MG63 (cell line): ENCODE measurements around the gene SELENOF. TPM values are rescaled to one million over a fixed set of nuclear protein-coding genes. Genes with fewer than 3 reads are reported as not detected.
"Not testable (repeated sequence)": the region's sequence is repeated elsewhere in the genome, so short reads cannot be mapped to it uniquely, and the experiment has no call there.

Source experiments
- DNase-seq: peaks from one replicate; pipeline ENCODE4 v3.0.0-alpha.2; 2020
- H3K27me3 ChIP-seq: fragments of 250-450 bp; sonication (Bioruptor Pico); 2 replicates; pipeline ENCODE4 v1.5.1; 2020; ENCODE audit warnings: mild to moderate bottlenecking, moderate library complexity
- H3K36me3 ChIP-seq: fragments of 250-450 bp; sonication (Bioruptor Pico); 2 replicates; pipeline ENCODE4 v1.5.1; 2020; ENCODE audit warnings: mild to moderate bottlenecking, moderate library complexity
- H3K4me3 ChIP-seq: fragments of 250-450 bp; sonication (Bioruptor Pico); 2 replicates; pipeline ENCODE4 v1.5.1; 2020; ENCODE audit warnings: mild to moderate bottlenecking, moderate library complexity
- H3K9me3 ChIP-seq: fragments of 250-450 bp; sonication (Bioruptor Pico); 2 replicates; pipeline ENCODE4 v1.5.1; 2020; ENCODE audit warnings: mild to moderate bottlenecking, moderate library complexity
- total RNA-seq: library from RNA; depleted of rRNA; stranded (reverse); fragments of >200 nt; shearing (Covaris generic); gene quantifications from 2 replicates; pipeline ENCODE4 v1.2.3, GENCODE V29; 2014; ENCODE audit warnings: low replicate concordance

The SELENOF gene
- total RNA-seq, 1 experiment from 2014 or later, result 203 TPM

DNA sequence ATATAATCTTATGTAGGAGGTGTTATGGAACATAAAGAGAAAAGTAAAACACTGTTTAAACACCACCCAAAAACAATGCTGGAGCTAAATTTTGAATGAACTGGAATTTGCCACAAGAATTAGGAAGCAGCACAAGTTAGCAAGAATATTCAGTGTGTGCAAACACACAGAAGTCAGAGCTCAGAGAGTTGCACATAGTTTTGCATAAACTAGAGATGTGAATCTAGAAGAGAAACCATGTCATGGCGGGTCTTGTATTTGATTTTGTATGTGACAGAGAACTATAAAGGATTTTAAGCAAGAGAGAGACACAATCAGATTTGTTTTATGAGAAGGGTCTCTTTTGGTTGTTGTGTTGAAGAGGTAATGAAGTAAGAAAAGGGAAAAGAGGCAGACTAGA is 38.2 kb downstream of the SELENOF start:
- DNase-seq, result no peak
- Histone ChIP-seq H3K9me3 (no peaks in the 10 kb centered on the region), H3K4me3 (no peak overlapping the region), H3K27me3 (no peaks in the 10 kb centered on the region), H3K36me3 (peaks cover 38% of the 10 kb centered on the region)

DNA sequence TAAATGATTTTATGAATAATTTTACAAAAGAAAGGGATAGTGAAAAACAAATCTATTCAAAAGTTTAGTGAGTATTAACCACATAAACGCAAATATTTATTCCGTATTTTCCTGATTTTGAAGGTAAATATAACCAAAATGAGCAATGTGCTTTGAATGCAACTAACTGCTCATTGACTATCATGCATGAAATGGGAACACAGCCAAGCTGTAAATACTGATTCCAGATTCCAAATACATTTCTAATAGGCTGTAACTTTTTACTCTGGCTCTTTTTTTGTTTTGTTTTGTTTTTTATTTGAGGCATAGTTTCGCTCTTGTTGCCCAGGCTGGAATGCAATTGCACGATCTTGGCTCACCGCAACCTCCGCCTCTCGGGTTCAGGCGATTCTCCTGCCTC is 41.8 kb downstream of the SELENOF start:
- Histone ChIP-seq H3K9me3 (no peaks in the 10 kb centered on the region), H3K27me3 (no peaks in the 10 kb centered on the region), H3K4me3 (no peak overlapping the region), H3K36me3 (peaks cover 20% of the 10 kb centered on the region)
- DNase-seq, result peak; percentile 18

DNA sequence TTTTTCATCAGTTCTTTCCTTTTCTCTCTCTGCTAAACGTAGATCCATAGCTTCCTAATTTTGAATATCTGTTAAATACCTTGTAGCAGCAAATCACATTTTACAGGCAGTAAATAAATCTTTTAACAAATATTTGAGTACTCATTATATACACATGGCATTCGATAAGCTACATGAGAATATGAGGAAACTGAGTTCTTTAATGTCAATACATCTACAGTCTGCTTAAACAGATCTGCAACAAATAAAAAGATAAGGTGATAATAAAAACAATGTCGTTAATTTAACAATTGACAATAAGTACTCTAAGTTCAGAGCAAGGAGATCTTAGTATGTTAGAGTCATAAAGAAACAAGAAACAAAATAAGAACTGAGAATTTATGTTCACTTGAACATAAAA is 42.9 kb downstream of the SELENOF start:
- Histone ChIP-seq H3K27me3 (no peaks in the 10 kb centered on the region), H3K36me3 (peaks cover 14% of the 10 kb centered on the region), H3K9me3 (no peaks in the 10 kb centered on the region), H3K4me3 (no peak overlapping the region)
- no peak for DNase-seq

DNA sequence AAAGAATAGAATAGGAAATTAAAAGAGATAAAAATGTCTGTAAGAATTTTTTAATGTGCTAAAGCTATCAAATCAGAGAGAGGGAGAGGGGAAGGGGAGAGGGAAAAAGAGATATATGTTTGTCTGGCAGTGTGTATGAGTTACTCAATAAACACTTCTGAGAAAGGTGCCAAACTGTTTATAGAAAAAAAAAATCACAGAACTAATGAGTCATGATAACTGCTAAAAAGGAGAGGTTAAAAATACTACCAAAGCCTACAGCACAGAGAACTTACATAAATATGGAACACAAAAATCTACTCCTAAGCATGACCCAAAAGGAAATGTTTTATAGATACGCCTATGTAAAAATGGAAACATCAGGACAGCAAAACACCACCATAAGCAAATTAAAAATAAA is 45.4 kb downstream of the SELENOF start:
- Histone ChIP-seq H3K27me3 (no peaks in the 10 kb centered on the region), H3K4me3 (no peak overlapping the region), H3K36me3 (peaks cover 9% of the 10 kb centered on the region), H3K9me3 (no peaks in the 10 kb centered on the region)
- DNase-seq, result no peak

DNA sequence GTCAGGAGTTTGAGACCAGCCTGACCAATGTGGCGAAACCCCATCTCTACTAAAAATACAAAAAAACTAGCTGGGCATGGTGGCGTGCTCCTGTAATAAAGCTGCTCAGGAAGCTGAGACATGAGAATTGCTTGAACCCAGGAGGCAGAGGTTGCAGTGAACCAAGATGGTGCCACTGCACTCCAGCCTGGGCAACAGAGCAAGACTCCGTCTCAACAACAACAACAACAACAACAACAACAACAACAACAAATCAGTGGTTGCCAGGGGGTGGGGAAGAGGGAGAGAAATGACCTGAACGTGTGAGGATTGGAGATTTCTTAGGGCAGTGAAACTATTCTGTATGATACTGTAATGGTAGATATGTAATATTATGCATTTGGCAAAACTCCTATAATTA is 46.6 kb downstream of the SELENOF start:
- not testable (repeated sequence) for H3K4me3 ChIP-seq, H3K36me3 ChIP-seq, H3K9me3 ChIP-seq, H3K27me3 ChIP-seq, DNase-seq

DNA sequence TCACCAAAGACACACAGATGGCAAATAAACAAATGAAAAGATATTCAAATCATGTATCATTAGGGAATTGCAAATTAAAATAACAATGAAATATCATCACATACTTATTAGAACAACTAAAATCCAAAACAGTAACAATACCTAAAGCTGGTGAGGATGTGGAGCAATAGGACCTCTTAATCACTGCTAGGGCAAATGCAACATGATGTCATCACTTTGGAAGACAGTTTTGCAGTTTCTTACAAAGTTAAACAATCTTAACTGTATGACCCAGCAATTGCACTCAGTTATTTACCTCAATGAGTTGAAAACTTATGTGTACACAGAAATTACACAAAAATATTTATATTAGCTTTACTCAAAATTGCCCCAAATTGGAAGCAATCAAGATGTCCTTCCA is 47.3 kb downstream of the SELENOF start:
- no peaks in the 10 kb centered on the region for H3K27me3 ChIP-seq
- H3K9me3 ChIP-seq, result no peaks in the 10 kb centered on the region
- no peak overlapping the region for H3K4me3 ChIP-seq
- peaks cover 5% of the 10 kb centered on the region; the same call in 1 of the 2 replicates for H3K36me3 ChIP-seq
- DNase-seq, result no peak

DNA sequence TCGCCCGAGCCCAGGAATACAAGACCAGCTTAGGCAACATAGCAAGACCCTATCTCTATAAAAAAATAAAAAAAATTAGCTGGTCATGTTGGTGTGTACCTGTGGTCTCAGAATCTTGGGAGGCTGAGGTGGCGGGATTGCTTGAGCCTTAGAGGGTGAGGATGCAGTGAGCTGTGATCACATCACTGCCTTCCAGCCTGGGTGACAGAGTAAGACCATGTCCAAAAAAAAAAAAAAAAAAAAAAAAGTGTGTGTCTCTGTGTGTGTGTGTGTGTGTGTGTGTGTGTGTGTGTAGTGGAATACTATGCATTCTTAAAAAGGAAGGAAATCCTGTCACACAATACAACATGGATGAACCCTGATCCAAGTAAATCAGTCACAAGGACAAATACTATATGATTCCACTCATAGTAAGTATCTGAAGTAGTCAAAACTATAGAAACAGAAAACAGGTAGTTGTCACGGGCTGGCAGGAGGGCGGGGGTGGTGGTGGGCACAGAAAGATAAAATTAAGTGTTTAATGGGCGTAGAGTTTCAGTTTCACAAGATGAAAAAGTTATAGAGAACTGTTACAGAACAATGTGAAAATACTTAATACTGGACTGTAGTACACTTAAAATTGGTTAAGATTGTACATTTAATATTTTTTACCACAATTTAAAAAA is 47.8 kb downstream of the SELENOF start:
- Histone ChIP-seq H3K27me3 (no peaks in the 10 kb centered on the region), H3K9me3 (no peaks in the 10 kb centered on the region), H3K4me3 (no peak overlapping the region), H3K36me3 (peaks cover 5% of the 10 kb centered on the region; the same call in 1 of the 2 replicates)
- no peak for DNase-seq

DNA sequence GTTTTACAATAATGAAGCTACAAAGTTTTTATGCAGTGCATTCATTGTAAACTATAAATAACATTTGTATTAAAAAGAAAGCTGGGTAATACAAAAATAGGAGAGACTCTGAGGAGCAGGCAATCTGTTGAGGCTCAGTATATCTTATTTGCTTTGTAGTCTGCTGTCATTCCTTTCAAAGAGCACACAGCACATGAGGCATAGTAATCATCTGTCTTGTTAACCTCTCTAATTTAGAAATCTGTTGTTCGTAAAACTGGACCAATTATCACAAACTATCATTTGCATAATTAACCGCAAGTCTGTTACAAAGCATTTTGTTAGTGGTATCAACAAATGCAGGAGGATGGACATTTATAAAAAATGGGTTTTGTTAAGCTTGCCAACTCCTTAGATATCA is 51.0 kb downstream of the SELENOF start:
- no peak for DNase-seq
- no peak overlapping the region for H3K4me3 ChIP-seq
- H3K36me3 ChIP-seq, result peaks cover 5% of the 10 kb centered on the region; the same call in 1 of the 2 replicates
- no peaks in the 10 kb centered on the region for H3K27me3 ChIP-seq
- H3K9me3 ChIP-seq, result no peaks in the 10 kb centered on the region

DNA sequence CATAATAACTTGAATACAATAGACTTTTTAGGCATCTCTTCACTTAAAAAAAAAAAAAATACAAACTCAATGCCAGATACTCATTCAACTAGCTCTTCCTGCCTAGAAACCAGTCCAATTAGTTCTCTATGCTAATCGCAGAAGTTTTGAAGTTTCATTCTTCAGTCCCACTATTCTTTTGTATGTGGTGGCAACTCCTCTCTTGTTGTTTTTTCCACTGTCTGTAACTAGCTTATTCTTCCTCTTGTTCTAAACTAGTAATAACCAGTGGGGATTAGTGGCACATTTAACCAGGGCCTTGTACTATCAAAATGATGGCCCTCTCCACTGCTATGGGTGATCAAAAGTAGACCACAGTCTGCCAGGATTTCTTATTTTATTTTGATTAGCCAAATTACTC is 52.5 kb downstream of the SELENOF start:
- Histone ChIP-seq H3K9me3 (no peaks in the 10 kb centered on the region), H3K4me3 (no peak overlapping the region), H3K27me3 (no peaks in the 10 kb centered on the region), H3K36me3 (peaks cover 5% of the 10 kb centered on the region; the same call in 1 of the 2 replicates)
- DNase-seq, result no peak

DNA sequence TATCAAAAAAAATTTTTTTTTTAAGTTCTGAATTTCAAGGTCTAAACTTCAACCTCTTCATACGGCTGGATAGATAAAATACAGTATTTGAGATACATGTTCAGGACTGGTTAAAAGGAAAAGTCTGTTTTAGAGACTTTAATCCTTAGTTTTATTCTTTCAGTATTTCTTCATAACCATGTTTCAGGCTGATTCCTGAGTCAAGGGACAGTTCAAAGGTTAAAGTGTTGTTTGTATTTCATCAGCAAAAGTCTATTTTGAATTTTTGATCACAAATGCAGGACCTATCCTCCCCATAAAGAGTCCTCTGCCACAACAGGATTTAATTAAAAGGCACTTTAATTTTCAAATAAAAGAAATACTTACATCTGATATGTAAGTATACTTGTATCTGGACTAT is 53.5 kb downstream of the SELENOF start:
- no peaks in the 10 kb centered on the region for H3K9me3 ChIP-seq
- DNase-seq, result no peak
- H3K36me3 ChIP-seq, result peaks cover 5% of the 10 kb centered on the region; the same call in 1 of the 2 replicates
- H3K4me3 ChIP-seq, result no peak overlapping the region
- H3K27me3 ChIP-seq, result no peaks in the 10 kb centered on the region

DNA sequence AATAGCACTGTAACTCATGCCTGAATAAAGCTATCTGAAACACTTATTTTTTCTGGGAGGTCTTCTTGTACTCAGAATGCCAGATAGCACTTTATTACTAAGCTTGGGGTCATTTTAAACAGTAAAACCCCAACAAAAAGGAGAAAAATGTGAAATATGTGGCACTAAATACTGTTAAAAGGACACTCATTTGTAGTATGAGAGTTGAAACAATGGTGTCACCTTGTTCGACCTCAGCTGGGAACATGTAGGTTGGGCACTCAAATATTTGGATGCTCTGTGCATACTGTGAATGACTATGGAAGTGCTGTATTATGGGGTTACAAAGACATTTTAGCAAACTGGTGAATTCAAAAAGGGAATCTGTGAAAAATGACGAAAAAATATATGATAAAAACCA is 53.9 kb downstream of the SELENOF start:
- no peak overlapping the region for H3K4me3 ChIP-seq
- peaks cover 5% of the 10 kb centered on the region; the same call in 1 of the 2 replicates for H3K36me3 ChIP-seq
- no peak for DNase-seq
- H3K27me3 ChIP-seq, result no peaks in the 10 kb centered on the region
- H3K9me3 ChIP-seq, result no peaks in the 10 kb centered on the region

DNA sequence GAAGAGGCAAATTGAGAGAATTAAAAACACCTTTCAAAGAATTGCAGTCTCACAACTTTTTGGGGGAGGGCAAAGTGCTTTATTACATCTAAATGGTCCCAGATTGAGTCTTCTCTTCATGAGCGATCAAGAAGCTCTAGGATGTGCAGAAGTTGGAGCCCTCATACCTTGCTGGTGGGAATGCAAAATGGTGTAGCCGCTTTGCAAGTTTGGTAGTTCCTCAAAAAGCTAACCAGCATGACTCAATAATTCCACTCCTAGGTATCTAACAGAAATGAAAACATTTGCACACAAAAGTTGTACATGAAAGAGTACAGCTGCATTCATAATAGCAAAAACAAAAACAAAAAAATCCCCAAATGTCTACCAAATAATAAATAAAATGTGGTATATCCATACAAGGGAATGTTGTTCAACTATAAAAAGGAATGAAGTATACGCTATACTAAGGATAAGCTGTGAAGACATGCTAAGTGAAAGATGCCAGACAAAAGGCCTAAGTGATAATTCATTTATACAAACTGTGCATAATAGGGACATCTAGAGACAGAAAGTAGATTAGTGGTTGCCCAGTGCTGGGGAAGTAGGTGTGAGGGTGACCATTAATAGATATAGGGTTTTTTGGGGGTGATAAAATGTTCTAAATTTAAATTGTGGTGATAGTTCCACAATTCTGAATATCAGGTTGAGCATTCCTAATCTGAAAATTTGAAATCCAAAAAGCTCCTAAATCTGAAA is 55.2 kb downstream of the SELENOF start:
- peaks cover 3% of the 10 kb centered on the region; the same call in 1 of the 2 replicates for H3K9me3 ChIP-seq
- peaks cover 5% of the 10 kb centered on the region; the same call in 1 of the 2 replicates for H3K36me3 ChIP-seq
- no peak for DNase-seq
- H3K27me3 ChIP-seq, result no peaks in the 10 kb centered on the region
- no peak overlapping the region for H3K4me3 ChIP-seq

DNA sequence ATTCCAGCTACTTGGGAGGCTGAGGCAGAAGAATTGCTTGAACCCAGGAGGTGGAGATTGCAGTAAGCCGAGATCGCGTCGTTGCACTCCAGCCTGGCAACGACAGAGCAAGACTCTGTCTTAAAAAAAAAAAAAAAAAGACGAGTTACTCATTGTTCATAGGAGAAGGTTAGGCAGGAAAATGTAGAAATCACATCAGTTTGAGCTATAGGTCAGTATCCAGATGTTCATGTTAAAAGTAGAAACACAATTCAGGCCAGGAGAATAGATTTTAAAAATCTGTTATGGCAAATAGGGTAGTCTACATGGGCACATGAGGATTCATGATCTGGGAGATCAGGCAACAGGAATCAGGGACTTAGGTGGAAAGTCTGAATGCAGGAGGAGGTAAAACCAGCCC is 57.7 kb downstream of the SELENOF start:
- H3K27me3 ChIP-seq, result no peaks in the 10 kb centered on the region

DNA sequence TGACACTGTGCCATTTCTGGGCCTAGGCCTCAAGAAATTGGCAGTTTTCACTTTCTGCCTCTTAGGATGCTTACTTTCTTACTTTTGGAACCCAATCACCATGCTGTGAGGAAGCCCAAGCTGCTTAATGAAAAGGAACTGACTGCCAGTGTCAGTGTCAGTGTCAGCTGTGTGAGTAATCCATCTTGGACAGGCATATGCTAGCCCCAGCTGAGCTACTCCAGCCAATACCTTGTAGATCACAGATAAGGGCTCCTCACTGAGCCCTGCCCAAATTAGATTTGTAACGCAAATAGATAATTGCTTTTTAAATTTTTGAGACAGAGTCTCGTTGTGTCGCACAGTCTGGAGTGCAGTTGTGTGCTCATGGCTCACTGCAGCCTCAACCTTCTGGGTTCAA is 59.6 kb downstream of the SELENOF start:
- Histone ChIP-seq H3K36me3 (no peaks in the 10 kb centered on the region), H3K9me3 (peaks cover 3% of the 10 kb centered on the region; the same call in 1 of the 2 replicates), H3K27me3 (no peaks in the 10 kb centered on the region), H3K4me3 (no peak overlapping the region)
- no peak for DNase-seq

More for the DNA sequence above, 57.7 kb downstream of the SELENOF start:
- H3K36me3 ChIP-seq, result no peaks in the 10 kb centered on the region
- H3K9me3 ChIP-seq, result peaks cover 3% of the 10 kb centered on the region; the same call in 1 of the 2 replicates
- H3K4me3 ChIP-seq, result no peak overlapping the region
- DNase-seq, result no peak

DNA sequence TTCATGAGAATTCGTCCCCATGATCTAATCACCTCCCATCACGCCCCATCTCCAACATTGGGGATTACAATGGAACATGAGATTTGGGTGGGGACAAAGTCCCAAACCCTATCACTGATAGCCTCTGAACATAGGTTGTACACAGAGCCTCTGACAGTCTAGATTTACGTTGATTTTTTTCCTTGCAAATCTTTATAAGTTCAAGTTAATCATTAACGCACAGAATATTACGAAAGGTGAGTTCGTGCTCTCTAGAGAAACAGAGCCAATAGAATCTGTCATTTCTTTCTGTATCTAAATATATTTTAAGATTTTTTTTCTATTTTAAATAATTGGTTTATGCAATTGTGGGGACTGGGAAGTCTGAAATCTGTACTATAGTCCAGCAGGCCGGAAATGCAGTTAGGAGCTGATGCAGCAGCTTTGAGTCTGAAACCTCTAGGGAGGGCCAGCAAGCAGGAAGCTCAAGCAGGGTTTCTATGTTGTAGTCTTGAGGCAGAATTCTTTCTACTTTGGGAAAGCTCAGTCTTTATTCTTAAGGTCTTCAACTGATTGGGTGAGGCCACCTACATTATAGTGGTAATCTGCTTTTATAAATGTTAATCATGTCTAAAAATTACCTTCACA is 61.0 kb downstream of the SELENOF start:
- H3K36me3 ChIP-seq, result no peaks in the 10 kb centered on the region
- no peaks in the 10 kb centered on the region for H3K27me3 ChIP-seq
- H3K9me3 ChIP-seq, result peaks cover 3% of the 10 kb centered on the region; the same call in 1 of the 2 replicates
- no peak for DNase-seq
- H3K4me3 ChIP-seq, result no peak overlapping the region

DNA sequence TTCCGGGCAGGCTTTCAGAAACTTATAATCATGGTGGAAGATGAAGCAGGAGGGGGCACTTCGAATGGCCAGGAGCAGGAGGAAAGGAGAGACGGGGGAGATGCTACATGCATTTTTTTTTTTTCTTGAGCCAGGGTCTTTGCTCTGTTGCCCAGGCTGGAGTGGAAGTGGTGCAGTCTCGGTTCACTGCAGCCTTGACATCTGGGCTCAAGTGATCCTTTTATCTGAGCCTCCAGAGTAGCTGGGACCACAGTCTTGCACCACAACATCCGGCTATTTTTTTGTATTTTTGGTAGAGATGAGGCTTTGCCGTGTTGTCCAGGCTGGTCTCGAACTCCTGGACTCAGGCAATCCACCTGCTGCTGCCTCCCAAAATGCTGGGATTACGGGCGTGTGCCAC is 61.6 kb downstream of the SELENOF start:
- H3K4me3 ChIP-seq, result no peak overlapping the region
- no peaks in the 10 kb centered on the region for H3K36me3 ChIP-seq
- H3K9me3 ChIP-seq, result peaks cover 3% of the 10 kb centered on the region; the same call in 1 of the 2 replicates
- no peaks in the 10 kb centered on the region for H3K27me3 ChIP-seq
- DNase-seq, result no peak

DNA sequence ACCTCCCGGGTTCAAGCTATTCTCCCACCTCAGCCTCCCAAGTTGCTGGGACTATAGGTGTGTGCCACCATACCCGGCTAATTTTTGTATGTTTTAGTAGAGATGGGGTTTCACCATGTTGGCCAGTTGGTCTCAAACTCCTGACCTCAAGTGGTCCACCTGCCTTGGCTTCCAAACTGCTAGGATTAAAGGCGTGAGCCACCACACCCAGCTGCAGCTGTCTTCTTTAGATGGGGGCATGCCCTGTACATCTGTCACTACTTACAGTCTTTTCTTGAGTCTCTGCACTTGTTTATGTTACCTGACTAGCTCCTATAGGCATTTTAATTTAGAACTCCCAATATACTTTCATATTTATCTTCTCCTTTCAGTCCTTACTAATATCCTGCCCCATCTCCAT is 64.2 kb downstream of the SELENOF start:
- H3K9me3 ChIP-seq, result peaks cover 3% of the 10 kb centered on the region; the same call in 1 of the 2 replicates
- H3K36me3 ChIP-seq, result no peaks in the 10 kb centered on the region
- H3K27me3 ChIP-seq, result no peaks in the 10 kb centered on the region
- DNase-seq, result no peak
- H3K4me3 ChIP-seq, result no peak overlapping the region
